Mesothelial cell of epicardium (in vitro differentiated cells): Measurements from ENCODE around the gene FXYD5. TPM values are rescaled to one million over a fixed set of nuclear protein-coding genes. Genes with fewer than 3 reads are reported as not detected.

Source experiments
- DNase-seq, 2 experiments: peaks; one replicate each; pipeline ENCODE4 v3.0.0; 2021; ENCODE audit warnings: low spot score in 2 of 2; ENCODE audit not compliant: unreplicated experiment in 2 of 2
- H3K27ac Mint-ChIP-seq: 2 replicates; pipeline ENCODE4 v1.8.0; 2021; ENCODE audit warnings: mixed read lengths
- H3K27me3 Mint-ChIP-seq: 2 replicates; pipeline ENCODE4 v1.8.0; 2021; ENCODE audit warnings: low read depth, mixed read lengths
- H3K36me3 Mint-ChIP-seq: 2 replicates; pipeline ENCODE4 v1.8.0; 2021; ENCODE audit warnings: mixed read lengths
- H3K4me1 Mint-ChIP-seq: 2 replicates; pipeline ENCODE4 v1.8.0; 2021; ENCODE audit warnings: mixed read lengths
- H3K4me3 Mint-ChIP-seq: 2 replicates; pipeline ENCODE4 v1.8.0; 2021; ENCODE audit warnings: mild to moderate bottlenecking, moderate library complexity, mixed read lengths
- H3K9me3 Mint-ChIP-seq: 2 replicates; pipeline ENCODE4 v1.8.0; 2021; ENCODE audit warnings: mixed read lengths
- CTCF ChIP-seq: fragments of 200-600 bp; sonication (generic); IDR thresholded peaks from one replicate; pipeline ENCODE4 v1.5.0; 2021; ENCODE audit warnings: antibody characterized with exemption; ENCODE audit not compliant: unreplicated experiment
- total RNA-seq: library from RNA; stranded (reverse); gene quantifications from 3 replicates; pipeline ENCODE4 v1.2.1, GENCODE V29; 2021

FXYD5 gene
- total RNA-seq, 1 donor from 2014 or later, result 24.7 TPM

- Mint-ChIP-seq H3K4me3 (no peak overlapping the region), H3K27ac (no peak overlapping the region), H3K27me3 (no peaks in the 10 kb centered on the region), H3K4me1 (peaks cover 8% of the 10 kb centered on the region), H3K36me3 (no peaks in the 10 kb centered on the region), H3K9me3 (peaks cover under 1% of the 10 kb centered on the region)
- no peak for TF ChIP-seq CTCF
- no peak for DNase-seq
Observed at GRCh38 chr19:35212241-35212640, 57.7 kb downstream of the FXYD5 start.

- H3K4me3 Mint-ChIP-seq, result no peak overlapping the region
- H3K27ac Mint-ChIP-seq, result no peak overlapping the region
- peak in 1 of 2 experiments; percentile 39 for DNase-seq
- H3K36me3 Mint-ChIP-seq, result no peaks in the 10 kb centered on the region
- no peaks in the 10 kb centered on the region for H3K27me3 Mint-ChIP-seq
- peaks cover 7% of the 10 kb centered on the region for H3K9me3 Mint-ChIP-seq
- no peak for TF ChIP-seq CTCF
- H3K4me1 Mint-ChIP-seq, result peaks cover 8% of the 10 kb centered on the region
Observed at GRCh38 chr19:35213663-35214632, 59.4 kb downstream of the FXYD5 start.

- Mint-ChIP-seq H3K27me3 (no peaks in the 10 kb centered on the region), H3K36me3 (no peaks in the 10 kb centered on the region), H3K9me3 (peaks cover 14% of the 10 kb centered on the region), H3K4me3 (no peak overlapping the region), H3K27ac (no peak overlapping the region), H3K4me1 (peaks cover 8% of the 10 kb centered on the region)
- no peak for DNase-seq
- no peak for TF ChIP-seq CTCF
Observed at GRCh38 chr19:35214766-35215422, 60.4 kb downstream of the FXYD5 start.

GRCh38 chr19:35216016-35216832, 61.7 kb downstream of the FXYD5 start:
- no peaks in the 10 kb centered on the region for H3K36me3 Mint-ChIP-seq
- H3K27ac Mint-ChIP-seq, result no peak overlapping the region
- no peaks in the 10 kb centered on the region for H3K27me3 Mint-ChIP-seq
- no peak for TF ChIP-seq CTCF
- H3K4me3 Mint-ChIP-seq, result no peak overlapping the region
- no peak for DNase-seq
- peaks cover 14% of the 10 kb centered on the region for H3K9me3 Mint-ChIP-seq
- H3K4me1 Mint-ChIP-seq, result peaks cover 13% of the 10 kb centered on the region

GRCh38 chr19:35216833-35217648, 62.5 kb downstream of the FXYD5 start:
- Mint-ChIP-seq H3K4me3 (no peak overlapping the region), H3K27me3 (no peaks in the 10 kb centered on the region), H3K27ac (no peak overlapping the region), H3K9me3 (peaks cover 14% of the 10 kb centered on the region), H3K4me1 (peaks cover 13% of the 10 kb centered on the region), H3K36me3 (no peaks in the 10 kb centered on the region)
- DNase-seq, result no peak
- TF ChIP-seq CTCF, result no peak
